Smooth muscle cell (in vitro differentiated cells): ENCODE measurements around the gene DTL. TPM values are rescaled to one million over a fixed set of nuclear protein-coding genes. Genes with fewer than 3 reads are reported as not detected.

Experiments
- DNase-seq: peaks from one replicate; lab custom pipeline; 2025; ENCODE audit not compliant: unreplicated experiment; lab: John Stamatoyannopoulos, UW
- H2AFZ ChIP-seq: fragments of 200-600 bp; sonication (generic); 2 replicates; pipeline ENCODE4 v1.6.0; 2016; ENCODE audit warnings: antibody characterized with exemption, low read depth, mild to moderate bottlenecking
- H3F3A ChIP-seq: fragments of 200-600 bp; sonication (generic); 2 replicates; pipeline ENCODE4 v1.6.0; 2017; ENCODE audit warnings: antibody characterized with exemption, low read depth
- H3K27ac ChIP-seq: fragments of 200-600 bp; sonication (generic); 2 replicates; pipeline ENCODE4 v1.5.1; 2016; ENCODE audit warnings: low read depth, mild to moderate bottlenecking
- H3K27me3 ChIP-seq: fragments of 200-600 bp; sonication (generic); 2 replicates; pipeline ENCODE4 v1.6.1; 2016; ENCODE audit warnings: low read depth, mild to moderate bottlenecking
- H3K36me3 ChIP-seq: fragments of 200-600 bp; sonication (generic); 2 replicates; pipeline ENCODE4 v1.5.1; 2016; ENCODE audit warnings: low read depth
- H3K4me1 ChIP-seq: fragments of 200-600 bp; sonication (generic); 2 replicates; pipeline ENCODE4 v1.5.1; 2016; ENCODE audit warnings: low read depth
- H3K4me2 ChIP-seq: fragments of 200-600 bp; sonication (generic); 2 replicates; pipeline ENCODE4 v1.6.0; 2016; ENCODE audit warnings: mild to moderate bottlenecking
- H3K4me3 ChIP-seq: fragments of 200-600 bp; sonication (generic); 2 replicates; pipeline ENCODE4 v1.5.1; 2016; ENCODE audit warnings: mild to moderate bottlenecking
- H3K79me2 ChIP-seq: fragments of 200-600 bp; sonication (generic); 2 replicates; pipeline ENCODE4 v1.6.0; 2016; ENCODE audit warnings: low read depth, mild to moderate bottlenecking
- H3K9ac ChIP-seq: fragments of 200-600 bp; sonication (generic); 2 replicates; pipeline ENCODE4 v1.6.0; 2016; ENCODE audit warnings: low read depth
- H3K9me3 ChIP-seq: fragments of 200-600 bp; sonication (generic); replicated peaks from 2 replicates; pipeline ENCODE4 v1.5.1; 2016; ENCODE audit warnings: low read depth
- H4K20me1 ChIP-seq: fragments of 200-600 bp; sonication (generic); 2 replicates; pipeline ENCODE4 v1.6.0; 2016; ENCODE audit warnings: low read depth
- WGBS: methylation state at CpG from one replicate; pipeline ENCODE4 v1.1.7; 2016; ENCODE audit warnings: low lambda C conversion rate; 5-methylcytosine and 5-hydroxymethylcytosine counted together
- polyA plus RNA-seq: library from polyadenylated mRNA; unstranded; fragments of >200 nt; fragmentation: Nextera tagmentation; extraction: Ambion mirVana; gene quantifications from 2 replicates; pipeline ENCODE4 v1.2.1, GENCODE V29; 2016
- total RNA-seq: library from RNA; depleted of rRNA; stranded (reverse); fragments of >200 nt; gene quantifications from 2 replicates; pipeline ENCODE4 v1.2.3, GENCODE V29; 2014
- TF ChIP-seq, protein P1 (sequence below): fragments of 200-600 bp; sonication (generic); IDR thresholded peaks from 2 replicates; pipeline ENCODE4 v1.5.1; 2017; ENCODE audit warnings: borderline replicate concordance, mild to moderate bottlenecking, antibody characterized with exemption; ENCODE audit not compliant: insufficient read depth, poor library complexity, severe bottlenecking

DTL gene
- total and polyA plus RNA-seq, 2 experiments from 2014 or later: 9.7 to 12.7 TPM

DNA sequence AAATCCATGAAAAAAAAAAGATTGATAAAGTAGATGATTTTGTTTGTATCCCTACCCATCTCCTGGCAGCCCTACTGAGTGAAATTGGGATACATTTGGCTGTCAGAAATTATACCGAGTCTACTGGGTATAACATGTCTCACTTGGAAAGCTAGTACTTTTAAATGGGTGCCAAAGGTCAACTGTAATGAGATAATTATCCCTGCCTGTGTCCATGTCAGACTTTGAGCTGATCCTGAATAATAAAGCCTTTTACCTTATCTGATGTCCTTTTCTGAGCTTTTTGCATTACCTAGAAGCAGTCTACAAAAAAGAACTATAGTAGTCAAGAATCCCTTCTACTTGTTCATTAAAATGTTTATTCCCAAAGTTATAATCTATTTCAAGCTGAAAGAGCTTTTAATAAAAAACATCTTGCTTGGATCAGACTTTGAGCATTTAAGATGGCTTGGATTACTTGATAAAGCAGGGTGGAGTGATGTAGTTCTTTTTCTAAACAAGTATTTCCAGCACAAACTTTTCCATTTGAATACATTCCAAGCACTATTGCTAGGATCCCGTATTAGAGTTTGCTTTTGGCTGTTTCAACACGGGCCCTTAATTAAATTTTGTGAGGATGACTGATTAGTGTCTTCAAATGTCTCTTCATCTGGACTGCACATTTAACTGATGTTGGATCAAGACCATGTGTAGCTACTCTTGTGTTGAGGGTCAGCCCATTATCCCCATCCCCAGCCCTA is 69.2 kb downstream of the DTL start:
- TF ChIP-seq, protein P1, sequence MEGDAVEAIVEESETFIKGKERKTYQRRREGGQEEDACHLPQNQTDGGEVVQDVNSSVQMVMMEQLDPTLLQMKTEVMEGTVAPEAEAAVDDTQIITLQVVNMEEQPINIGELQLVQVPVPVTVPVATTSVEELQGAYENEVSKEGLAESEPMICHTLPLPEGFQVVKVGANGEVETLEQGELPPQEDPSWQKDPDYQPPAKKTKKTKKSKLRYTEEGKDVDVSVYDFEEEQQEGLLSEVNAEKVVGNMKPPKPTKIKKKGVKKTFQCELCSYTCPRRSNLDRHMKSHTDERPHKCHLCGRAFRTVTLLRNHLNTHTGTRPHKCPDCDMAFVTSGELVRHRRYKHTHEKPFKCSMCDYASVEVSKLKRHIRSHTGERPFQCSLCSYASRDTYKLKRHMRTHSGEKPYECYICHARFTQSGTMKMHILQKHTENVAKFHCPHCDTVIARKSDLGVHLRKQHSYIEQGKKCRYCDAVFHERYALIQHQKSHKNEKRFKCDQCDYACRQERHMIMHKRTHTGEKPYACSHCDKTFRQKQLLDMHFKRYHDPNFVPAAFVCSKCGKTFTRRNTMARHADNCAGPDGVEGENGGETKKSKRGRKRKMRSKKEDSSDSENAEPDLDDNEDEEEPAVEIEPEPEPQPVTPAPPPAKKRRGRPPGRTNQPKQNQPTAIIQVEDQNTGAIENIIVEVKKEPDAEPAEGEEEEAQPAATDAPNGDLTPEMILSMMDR: no peak
- no peaks in the 10 kb centered on the region for H3F3A ChIP-seq

DNA sequence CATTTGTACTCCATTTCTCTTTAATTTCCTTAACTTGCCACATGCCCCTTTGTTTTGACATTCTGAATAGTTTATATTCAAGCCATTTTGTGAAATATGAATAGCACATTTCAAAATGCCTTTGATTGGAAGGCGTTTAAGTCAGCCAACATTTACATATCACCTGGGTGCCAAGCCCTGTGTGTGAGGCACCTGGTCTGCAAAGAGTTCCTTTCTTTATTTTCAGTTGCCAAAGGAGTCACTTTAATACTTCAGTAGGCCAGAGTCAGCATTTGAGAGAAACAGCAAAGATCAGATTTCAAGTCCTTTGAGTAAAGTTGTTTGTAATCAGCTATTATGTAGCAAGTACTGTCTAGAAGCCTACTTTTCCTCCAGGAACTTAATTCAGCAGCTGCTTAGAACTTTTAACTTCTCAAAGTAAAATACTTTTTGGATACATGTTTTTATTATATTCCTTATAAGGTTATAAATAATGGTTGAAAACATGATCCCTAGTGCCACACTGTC is 70.8 kb downstream of the DTL start:
- H3K9ac ChIP-seq: no peak overlapping the region
- no peaks in the 10 kb centered on the region for H3K36me3 ChIP-seq
- no peak overlapping the region for H3K27ac ChIP-seq
- TF ChIP-seq, protein P1: no peak
- no peaks in the 10 kb centered on the region for H3K4me1 ChIP-seq
- DNase-seq: no peak
- no peak overlapping the region for H3K4me3 ChIP-seq
- no peaks in the 10 kb centered on the region for H3K9me3 ChIP-seq
- no peaks in the 10 kb centered on the region for H3K79me2 ChIP-seq
- H4K20me1 ChIP-seq: no peaks in the 10 kb centered on the region
- no peak overlapping the region for H3K4me2 ChIP-seq
- H3F3A ChIP-seq: no peaks in the 10 kb centered on the region
- no peak overlapping the region for H2AFZ ChIP-seq
- no peaks in the 10 kb centered on the region for H3K27me3 ChIP-seq
- 67% methylated on average over 1 of the region's 1 CpG for WGBS

More for the DNA sequence above, 69.2 kb downstream of the DTL start:
- Histone ChIP-seq H3K27me3 (no peaks in the 10 kb centered on the region), H3K79me2 (no peaks in the 10 kb centered on the region), H3K27ac (no peak overlapping the region), H2AFZ (no peak overlapping the region), H3K9ac (no peak overlapping the region), H4K20me1 (no peaks in the 10 kb centered on the region), H3K9me3 (no peaks in the 10 kb centered on the region), H3K4me3 (no peak overlapping the region), H3K36me3 (no peaks in the 10 kb centered on the region), H3K4me1 (no peaks in the 10 kb centered on the region), H3K4me2 (no peak overlapping the region)
- 71% methylated on average over 3 of the region's 3 CpGs for WGBS
- no peak for DNase-seq

- Histone ChIP-seq H3K9me3 (no peaks in the 10 kb centered on the region), H3K27ac (no peak overlapping the region), H3K4me3 (no peak overlapping the region), H3K27me3 (no peaks in the 10 kb centered on the region), H2AFZ (no peak overlapping the region), H3F3A (no peaks in the 10 kb centered on the region), H3K79me2 (no peaks in the 10 kb centered on the region), H3K4me2 (no peak overlapping the region), H3K4me1 (no peaks in the 10 kb centered on the region), H3K36me3 (no peaks in the 10 kb centered on the region), H3K9ac (no peak overlapping the region), H4K20me1 (no peaks in the 10 kb centered on the region)
- 89% methylated on average over 3 of the region's 3 CpGs for WGBS
- TF ChIP-seq, protein P1: no peak
- no peak for DNase-seq
These were observed 71.9 kb downstream of the DTL start for GRCh38 chr1:212107481-212107880.

GRCh38 chr1:212108187-212108586 is 72.6 kb downstream of the DTL start:
- TF ChIP-seq, protein P1: no peak
- Histone ChIP-seq H3K27me3 (no peaks in the 10 kb centered on the region), H3K4me2 (no peak overlapping the region), H3K4me3 (no peak overlapping the region), H3K4me1 (no peaks in the 10 kb centered on the region), H3F3A (no peaks in the 10 kb centered on the region), H2AFZ (no peak overlapping the region), H3K79me2 (no peaks in the 10 kb centered on the region), H3K36me3 (no peaks in the 10 kb centered on the region), H3K9ac (no peak overlapping the region), H3K9me3 (no peaks in the 10 kb centered on the region), H3K27ac (no peak overlapping the region), H4K20me1 (no peaks in the 10 kb centered on the region)
- DNase-seq: no peak
- 98% methylated on average over 1 of the region's 1 CpG for whole genome bisulfite sequencing
